Astrocyte (in vitro differentiated cells and primary cell): ENCODE results near the gene NUMA1. TPM values are rescaled to one million over a fixed set of nuclear protein-coding genes. Genes with fewer than 3 reads are reported as not detected.

Experiments
- DNase-seq: peaks from one replicate; pipeline ENCODE4 v3.0.0-alpha.2; 2010; ENCODE audit warnings: low read depth
- FAIRE-seq: peaks from 2 replicates; lab custom pipeline; 2011; peaks lifted over from hg19 to GRCh38; lab: Jason Lieb, UNC
- H2AFZ ChIP-seq: 2 replicates; pipeline ENCODE4 v1.6.0; 2012; ENCODE audit warnings: low read depth, low read length, inconsistent platforms
- H3K27ac ChIP-seq: 2 replicates; pipeline ENCODE4 v1.5.1; 2011; ENCODE audit warnings: low read depth, low read length, inconsistent platforms
- H3K27me3 ChIP-seq: 2 replicates; pipeline ENCODE4 v1.6.0; 2011; ENCODE audit warnings: low read length, inconsistent platforms; ENCODE audit not compliant: insufficient read depth
- H3K36me3 ChIP-seq: 2 replicates; pipeline ENCODE4 v1.5.1; 2011; ENCODE audit warnings: low read length, inconsistent platforms; ENCODE audit not compliant: insufficient read depth
- H3K4me1 ChIP-seq: 2 replicates; pipeline ENCODE4 v1.5.1; 2011; ENCODE audit warnings: low read length, inconsistent platforms; ENCODE audit not compliant: insufficient read depth
- H3K4me2 ChIP-seq: 2 replicates; pipeline ENCODE4 v1.6.0; 2012; ENCODE audit warnings: low read length, inconsistent platforms
- H3K4me3 ChIP-seq: 2 replicates; pipeline ENCODE4 v1.5.1; 2011; ENCODE audit warnings: low read depth, mild to moderate bottlenecking, low read length, inconsistent platforms; ENCODE audit not compliant: insufficient read depth
- H3K79me2 ChIP-seq: 2 replicates; pipeline ENCODE4 v1.6.0; 2012; ENCODE audit warnings: mild to moderate bottlenecking, low read length, inconsistent platforms; ENCODE audit not compliant: insufficient read depth
- H3K9ac ChIP-seq: 2 replicates; pipeline ENCODE4 v1.6.0; 2012; ENCODE audit warnings: mild to moderate bottlenecking, low read length, inconsistent platforms
- H3K9me3 ChIP-seq: 2 replicates; pipeline ENCODE4 v1.5.1; 2012; ENCODE audit warnings: low read depth, mild to moderate bottlenecking, low read length, inconsistent platforms; ENCODE audit not compliant: insufficient read depth
- H4K20me1 ChIP-seq: 2 replicates; pipeline ENCODE4 v1.6.0; 2012; ENCODE audit warnings: low read length, inconsistent platforms; ENCODE audit not compliant: insufficient read depth
- H3K27ac Mint-ChIP-seq: one replicate; pipeline ENCODE4 v1.8.0; 2021; ENCODE audit warnings: mild to moderate bottlenecking, mixed read lengths; ENCODE audit not compliant: unreplicated experiment
- H3K27me3 Mint-ChIP-seq: one replicate; pipeline ENCODE4 v1.8.0; 2021; ENCODE audit warnings: low read depth, mixed read lengths; ENCODE audit not compliant: unreplicated experiment
- H3K36me3 Mint-ChIP-seq: one replicate; pipeline ENCODE4 v1.8.0; 2021; ENCODE audit warnings: low read depth, mixed read lengths; ENCODE audit not compliant: unreplicated experiment
- H3K4me1 Mint-ChIP-seq: one replicate; pipeline ENCODE4 v1.8.0; 2021; ENCODE audit warnings: low read depth, mixed read lengths; ENCODE audit not compliant: unreplicated experiment
- H3K4me3 Mint-ChIP-seq: one replicate; pipeline ENCODE4 v1.8.0; 2021; ENCODE audit warnings: mild to moderate bottlenecking, moderate library complexity, mixed read lengths; ENCODE audit not compliant: unreplicated experiment
- H3K9me3 Mint-ChIP-seq: one replicate; pipeline ENCODE4 v1.8.0; 2021; ENCODE audit warnings: mild to moderate bottlenecking, mixed read lengths; ENCODE audit not compliant: unreplicated experiment
- EZH2 ChIP-seq: IDR thresholded peaks from 2 replicates; pipeline ENCODE4 v1.6.1; 2012; ENCODE audit warnings: mild to moderate bottlenecking, low read length, inconsistent platforms; ENCODE audit not compliant: insufficient read depth
- total RNA-seq: library from RNA; stranded (reverse); gene quantifications from 2 replicates; pipeline ENCODE4 v1.2.1, GENCODE V29; 2021
- TF ChIP-seq, protein P1 (sequence below): IDR thresholded peaks from 2 replicates; pipeline ENCODE4 v1.5.1; 2011; ENCODE audit warnings: low read depth, mild to moderate bottlenecking, inconsistent platforms, low read length, moderate library complexity; ENCODE audit not compliant: insufficient read depth

Gene NUMA1
- total RNA-seq, 1 donor from 2014 or later, result 111 TPM

DNA sequence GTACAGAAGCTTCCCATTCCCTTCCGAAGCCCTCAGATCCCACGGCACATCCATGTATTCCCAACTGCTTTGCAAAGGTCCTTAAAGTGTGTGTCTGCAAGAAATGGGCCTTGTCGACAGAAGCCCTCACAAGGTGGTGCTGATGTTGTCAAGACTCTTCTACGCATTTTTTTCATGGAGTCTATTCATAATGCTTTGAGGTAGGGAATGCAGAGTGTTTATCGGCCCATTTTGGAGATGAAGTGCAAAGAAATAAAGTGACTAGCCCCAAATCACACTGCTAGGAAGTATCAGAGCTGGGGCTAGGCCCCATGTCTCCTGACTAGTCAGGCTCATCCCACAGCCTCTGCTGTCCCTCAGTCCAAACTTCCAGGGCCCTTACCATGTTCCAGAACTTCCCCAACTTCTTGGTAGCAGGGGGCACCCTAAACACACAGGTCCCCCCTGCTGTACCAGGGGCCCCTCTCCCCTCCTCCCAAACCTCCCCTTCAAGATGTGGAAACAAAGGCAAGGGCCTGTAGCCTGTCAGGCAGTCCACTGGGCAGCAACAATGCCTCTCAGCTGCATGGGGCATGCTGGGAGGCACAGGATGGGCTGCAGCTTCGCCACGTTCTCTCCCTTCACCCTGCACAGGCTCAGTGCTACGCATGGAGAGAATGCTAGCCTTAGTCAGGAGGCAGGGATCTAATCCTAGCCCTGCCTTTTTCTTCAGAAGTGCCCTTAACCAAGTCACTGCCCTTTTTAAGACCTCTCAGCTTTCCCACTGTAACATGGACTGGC is 73.8 kb downstream of the NUMA1 start:
- Histone ChIP-seq H2AFZ (no peak overlapping the region), H3K27me3 (no peaks in the 10 kb centered on the region), H3K9ac (no peak overlapping the region), H3K27ac (no peak overlapping the region), H3K36me3 (peaks cover 77% of the 10 kb centered on the region), H3K79me2 (peaks cover 19% of the 10 kb centered on the region), H3K4me2 (no peak overlapping the region), H3K4me1 (no peaks in the 10 kb centered on the region), H4K20me1 (peaks cover 92% of the 10 kb centered on the region), H3K9me3 (no peaks in the 10 kb centered on the region), H3K4me3 (no peak overlapping the region)
- TF ChIP-seq EZH2, result no peak
- TF ChIP-seq, protein P1, sequence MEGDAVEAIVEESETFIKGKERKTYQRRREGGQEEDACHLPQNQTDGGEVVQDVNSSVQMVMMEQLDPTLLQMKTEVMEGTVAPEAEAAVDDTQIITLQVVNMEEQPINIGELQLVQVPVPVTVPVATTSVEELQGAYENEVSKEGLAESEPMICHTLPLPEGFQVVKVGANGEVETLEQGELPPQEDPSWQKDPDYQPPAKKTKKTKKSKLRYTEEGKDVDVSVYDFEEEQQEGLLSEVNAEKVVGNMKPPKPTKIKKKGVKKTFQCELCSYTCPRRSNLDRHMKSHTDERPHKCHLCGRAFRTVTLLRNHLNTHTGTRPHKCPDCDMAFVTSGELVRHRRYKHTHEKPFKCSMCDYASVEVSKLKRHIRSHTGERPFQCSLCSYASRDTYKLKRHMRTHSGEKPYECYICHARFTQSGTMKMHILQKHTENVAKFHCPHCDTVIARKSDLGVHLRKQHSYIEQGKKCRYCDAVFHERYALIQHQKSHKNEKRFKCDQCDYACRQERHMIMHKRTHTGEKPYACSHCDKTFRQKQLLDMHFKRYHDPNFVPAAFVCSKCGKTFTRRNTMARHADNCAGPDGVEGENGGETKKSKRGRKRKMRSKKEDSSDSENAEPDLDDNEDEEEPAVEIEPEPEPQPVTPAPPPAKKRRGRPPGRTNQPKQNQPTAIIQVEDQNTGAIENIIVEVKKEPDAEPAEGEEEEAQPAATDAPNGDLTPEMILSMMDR, result no peak
- FAIRE-seq (no peak), DNase-seq (no peak)
- no peak overlapping the region for H3K4me3 Mint-ChIP-seq
- H3K4me1 Mint-ChIP-seq, result peaks cover 6% of the 10 kb centered on the region
- H3K36me3 Mint-ChIP-seq, result peaks cover 40% of the 10 kb centered on the region
- H3K27me3 Mint-ChIP-seq, result no peaks in the 10 kb centered on the region
- no peaks in the 10 kb centered on the region for H3K9me3 Mint-ChIP-seq
- peak overlapping the region; percentile 84 for H3K27ac Mint-ChIP-seq

GRCh38 chr11:72005347-72006260 is 74.7 kb downstream of the NUMA1 start:
- TF ChIP-seq, protein P1, result no peak
- TF ChIP-seq EZH2, result no peak
- H3K27me3 ChIP-seq, result no peaks in the 10 kb centered on the region
- Mint-ChIP-seq H3K36me3 (peaks cover 33% of the 10 kb centered on the region), H3K9me3 (no peaks in the 10 kb centered on the region), H3K4me1 (peaks cover 6% of the 10 kb centered on the region), H3K27me3 (no peaks in the 10 kb centered on the region), H3K27ac (peak overlapping the region; percentile 47), H3K4me3 (no peak overlapping the region)
- FAIRE-seq (no peak), DNase-seq (no peak)
- no peaks in the 10 kb centered on the region for H3K9me3 ChIP-seq
- no peak overlapping the region for H3K27ac ChIP-seq
- H2AFZ ChIP-seq, result no peak overlapping the region
- H3K79me2 ChIP-seq, result peaks cover 11% of the 10 kb centered on the region
- no peaks in the 10 kb centered on the region for H3K4me1 ChIP-seq
- H3K9ac ChIP-seq, result no peak overlapping the region
- peaks cover 73% of the 10 kb centered on the region for H3K36me3 ChIP-seq
- H3K4me2 ChIP-seq, result no peak overlapping the region
- H4K20me1 ChIP-seq, result peaks cover 87% of the 10 kb centered on the region
- H3K4me3 ChIP-seq, result no peak overlapping the region
